T-cell (primary cell): Measurements from ENCODE around the gene TRAF7. TPM values are rescaled to one million over a fixed set of nuclear protein-coding genes. Genes with fewer than 3 reads are reported as not detected.
"Not testable (repeated sequence)": the region's sequence is repeated elsewhere in the genome, so short reads cannot be mapped to it uniquely, and the experiment has no call there.

Experiments used
- ATAC-seq, 4 experiments: fragments of 200-7000 bp in 3 of 4; fragments of 150-1000 bp in 1 of 4; cut with Tn5 transposase; replicated peaks in 1 of 4; 1 replicate in 3 of 4; 2 replicates in 1 of 4; pipeline ENCODE4 v1.10.0; 2021; ENCODE audit warnings: moderate library complexity in 3 of 4, mild to moderate bottlenecking in 2 of 4, moderate number of reproducible peaks in 1 of 4
- CTCF ChIA-PET, 2 donors: fragments of 300-600 bp; sonication (Branson Sonifier 250); formaldehyde crosslinking; loops; one replicate each; lab custom pipeline; 2022; ENCODE audit warnings: antibody characterized with exemption in 2 of 2; lab: Charles Lee
- POLR2A ChIA-PET, 2 donors: fragments of 300-600 bp; sonication (Branson Sonifier 250); formaldehyde crosslinking; loops; one replicate each; lab custom pipeline; 2022; ENCODE audit warnings: antibody characterized with exemption in 2 of 2; lab: Charles Lee
- DNase-seq, 35 experiments: peaks; one replicate each; pipeline versions ENCODE4 v3.0.0 to v3.0.0-alpha.2; 2013 to 2023
- H3K27ac ChIP-seq: one replicate; pipeline ENCODE4 v1.5.1; 2013; ENCODE audit warnings: low read length
- H3K27me3 ChIP-seq, 2 experiments: replicated peaks in 1 of 2; 1 replicate in 1 of 2; 2 replicates in 1 of 2; pipeline versions ENCODE4 v1.6.1 to v1.7.0; 2013; ENCODE audit warnings: low read length in 1 of 2, mixed read lengths in 1 of 2; ENCODE audit not compliant: control insufficient read depth in 2 of 2, insufficient read depth in 2 of 2; ENCODE audit errors: extremely low read depth in 1 of 2
- H3K36me3 ChIP-seq, 2 donors: 1 replicate in 1 of 2; 2 replicates in 1 of 2; pipeline versions ENCODE4 v1.6.1 to v1.7.0; 2013; ENCODE audit warnings: low read length in 1 of 2; ENCODE audit not compliant: control insufficient read depth in 2 of 2, insufficient read depth in 1 of 2; ENCODE audit errors: extremely low read depth in 1 of 2
- H3K4me1 ChIP-seq, 2 experiments: 1 replicate in 1 of 2; 2 replicates in 1 of 2; pipeline versions ENCODE4 v1.6.1 to v1.7.0; 2013; ENCODE audit warnings: low read length in 2 of 2, mixed read lengths in 1 of 2; ENCODE audit not compliant: insufficient read depth in 2 of 2, control insufficient read depth in 1 of 2; ENCODE audit errors: extremely low read depth in 1 of 2
- H3K4me3 ChIP-seq, 2 donors: 1 replicate in 1 of 2; 2 replicates in 1 of 2; pipeline versions ENCODE4 v1.5.1 to v1.7.0; 2013; ENCODE audit warnings: mild to moderate bottlenecking in 2 of 2, low read length in 1 of 2, moderate library complexity in 1 of 2; ENCODE audit not compliant: control insufficient read depth in 1 of 2; ENCODE audit errors: extremely low read depth in 1 of 2
- H3K9me3 ChIP-seq: 2 replicates; pipeline ENCODE4 v1.7.0; 2013
- H3K27ac Mint-ChIP-seq, 2 donors: one replicate each; pipeline ENCODE4 v1.8.0; 2020 to 2021; ENCODE audit warnings: mild to moderate bottlenecking in 2 of 2, mixed read lengths in 2 of 2
- H3K27me3 Mint-ChIP-seq, 2 donors: one replicate each; pipeline ENCODE4 v1.8.0; 2021 to 2022; ENCODE audit warnings: mixed read lengths in 2 of 2
- H3K36me3 Mint-ChIP-seq: one replicate; pipeline ENCODE4 v1.8.0; 2021; ENCODE audit warnings: mixed read lengths
- H3K4me1 Mint-ChIP-seq, 3 donors: one replicate each; pipeline ENCODE4 v1.8.0; 2020 to 2022; ENCODE audit warnings: mixed read lengths in 3 of 3, mild to moderate bottlenecking in 1 of 3
- H3K4me3 Mint-ChIP-seq, 3 donors: one replicate each; pipeline ENCODE4 v1.8.0; 2020 to 2022; ENCODE audit warnings: mild to moderate bottlenecking in 3 of 3, mixed read lengths in 3 of 3, moderate library complexity in 3 of 3
- H3K9me3 Mint-ChIP-seq, 3 donors: one replicate each; pipeline ENCODE4 v1.8.0; 2020 to 2022; ENCODE audit warnings: mixed read lengths in 3 of 3
- WGBS: methylation state at CpG from one replicate; pipeline ENCODE4 v1.1.5; 2013; ENCODE audit warnings: missing lambda C conversion rate; ENCODE audit not compliant: insufficient coverage; 5-methylcytosine and 5-hydroxymethylcytosine counted together
- total RNA-seq, 35 experiments: library from RNA in 6 of 35; stranded (reverse) in 6 of 35; fragments of 120-200 nt in 1 of 35; gene quantifications; one replicate each; pipeline versions ENCODE4 v1.2.1 to v1.2.4 and lab custom pipeline; 2013 to 2026

TRAF7 gene
- total RNA-seq, 5 donors from 2014 or later (not counting 1 experiment from before 2014, with no cell fraction given), result 25.6 to 54.3 (median 43.9) TPM

- H3K27ac Mint-ChIP-seq, CTCF ChIA-PET, H3K9me3 Mint-ChIP-seq, ATAC-seq, H3K4me3 Mint-ChIP-seq, H3K27ac ChIP-seq, H3K4me3 ChIP-seq, H3K27me3 ChIP-seq, H3K36me3 ChIP-seq, H3K9me3 ChIP-seq, H3K4me1 Mint-ChIP-seq, H3K27me3 Mint-ChIP-seq, POLR2A ChIA-PET, DNase-seq, H3K36me3 Mint-ChIP-seq, H3K4me1 ChIP-seq: not testable (repeated sequence)
- 98% methylated on average over 7 of the region's 23 CpGs for WGBS
These were observed 45.7 kb upstream of the TRAF7 start for GRCh38 chr16:2109872-2110271.

- DNase-seq, H3K4me3 ChIP-seq, H3K36me3 Mint-ChIP-seq, H3K9me3 ChIP-seq, POLR2A ChIA-PET, H3K9me3 Mint-ChIP-seq, CTCF ChIA-PET, H3K4me1 Mint-ChIP-seq, H3K4me1 ChIP-seq, H3K4me3 Mint-ChIP-seq, H3K27ac ChIP-seq, ATAC-seq, H3K36me3 ChIP-seq, H3K27me3 ChIP-seq, H3K27me3 Mint-ChIP-seq, H3K27ac Mint-ChIP-seq: not testable (repeated sequence)
- WGBS, result 94% methylated on average over 25 of the region's 43 CpGs
These were observed 45.1 kb upstream of the TRAF7 start for GRCh38 chr16:2110332-2111008.

- H3K4me3 Mint-ChIP-seq, H3K9me3 Mint-ChIP-seq, H3K9me3 ChIP-seq, H3K27ac ChIP-seq, H3K4me1 Mint-ChIP-seq, H3K36me3 ChIP-seq, ATAC-seq, POLR2A ChIA-PET, H3K4me3 ChIP-seq, H3K36me3 Mint-ChIP-seq, CTCF ChIA-PET, H3K27me3 Mint-ChIP-seq, H3K27ac Mint-ChIP-seq, H3K4me1 ChIP-seq, H3K27me3 ChIP-seq, DNase-seq: not testable (repeated sequence)
- 97% methylated on average over 36 of the region's 36 CpGs for WGBS
These were observed 44.6 kb upstream of the TRAF7 start for GRCh38 chr16:2111009-2111353.

- H3K27ac Mint-ChIP-seq, DNase-seq, ATAC-seq, H3K4me1 Mint-ChIP-seq, H3K4me1 ChIP-seq, H3K27me3 Mint-ChIP-seq, POLR2A ChIA-PET, H3K9me3 ChIP-seq, H3K36me3 ChIP-seq, H3K4me3 Mint-ChIP-seq, H3K27me3 ChIP-seq, CTCF ChIA-PET, H3K4me3 ChIP-seq, H3K36me3 Mint-ChIP-seq, H3K27ac ChIP-seq, H3K9me3 Mint-ChIP-seq: not testable (repeated sequence)
- 97% methylated on average over 46 of the region's 65 CpGs for WGBS
These were observed 43.9 kb upstream of the TRAF7 start for GRCh38 chr16:2111412-2112335.

GRCh38 chr16:2112539-2113106 lies 43.0 kb upstream of the TRAF7 start:
- H3K4me3 ChIP-seq, H3K4me3 Mint-ChIP-seq, H3K4me1 Mint-ChIP-seq, POLR2A ChIA-PET, H3K9me3 Mint-ChIP-seq, H3K27ac ChIP-seq, H3K36me3 ChIP-seq, ATAC-seq, H3K27ac Mint-ChIP-seq, H3K9me3 ChIP-seq, H3K27me3 Mint-ChIP-seq, CTCF ChIA-PET, H3K4me1 ChIP-seq, DNase-seq, H3K27me3 ChIP-seq, H3K36me3 Mint-ChIP-seq: not testable (repeated sequence)
- WGBS, result 91% methylated on average over 22 of the region's 30 CpGs

- CTCF ChIA-PET, DNase-seq, H3K4me3 Mint-ChIP-seq, H3K9me3 Mint-ChIP-seq, H3K9me3 ChIP-seq, H3K4me1 Mint-ChIP-seq, H3K27ac ChIP-seq, POLR2A ChIA-PET, H3K27me3 ChIP-seq, ATAC-seq, H3K4me1 ChIP-seq, H3K27me3 Mint-ChIP-seq, H3K4me3 ChIP-seq, H3K36me3 ChIP-seq, H3K27ac Mint-ChIP-seq, H3K36me3 Mint-ChIP-seq: not testable (repeated sequence)
- 95% methylated on average over 25 of the region's 26 CpGs for WGBS
These were observed 41.4 kb upstream of the TRAF7 start for GRCh38 chr16:2114225-2114624.
